HG03103 (cell line): Measurements from ENCODE around the gene METTL17.
"Not testable (repeated sequence)": the region's sequence is repeated elsewhere in the genome, so short reads cannot be mapped to it uniquely, and the experiment has no call there.

Source experiments
- ATAC-seq: cut with Tn5 transposase; IDR thresholded peaks from one replicate; pipeline ENCODE4 v1.9.1; 2021; ENCODE audit warnings: low read depth; ENCODE audit not compliant: unreplicated experiment

METTL17 gene

DNA sequence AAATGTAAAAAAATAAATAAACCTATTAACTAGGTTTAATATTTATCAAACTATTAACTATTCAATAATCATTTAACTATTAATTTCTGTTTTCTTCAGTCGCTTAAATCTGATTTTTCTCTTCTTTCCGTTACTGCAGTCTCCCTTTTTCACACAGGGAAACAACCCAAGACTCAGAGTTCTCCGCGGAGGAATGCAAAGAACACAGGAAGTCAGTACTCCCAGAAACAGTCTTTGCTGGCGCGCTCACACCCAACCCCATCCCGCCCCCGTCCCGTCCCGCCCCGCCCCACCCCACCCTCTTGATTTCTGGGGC is 351 bp upstream of the METTL17 start:
- ATAC-seq, result no peak

DNA sequence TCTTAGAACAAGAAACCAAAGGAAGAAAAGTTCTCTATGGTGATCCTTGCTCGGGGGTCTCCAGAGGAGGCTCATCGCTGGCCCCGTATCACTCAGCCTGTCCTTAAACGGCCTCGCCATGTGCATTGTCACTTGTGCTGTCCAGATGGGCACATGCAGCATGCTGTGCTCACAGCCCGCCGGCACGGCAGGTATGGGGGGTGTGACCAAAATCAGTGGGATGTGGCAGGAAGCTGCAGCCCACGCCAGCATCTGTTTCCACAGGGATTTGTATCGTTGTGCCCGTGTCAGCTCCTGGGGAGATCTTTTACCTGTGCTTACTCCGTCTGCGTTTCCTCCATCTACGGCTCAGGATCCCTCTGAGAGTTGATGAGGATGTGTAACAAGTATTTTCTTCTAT is 6.7 kb downstream of the METTL17 start:
- no peak for ATAC-seq

DNA sequence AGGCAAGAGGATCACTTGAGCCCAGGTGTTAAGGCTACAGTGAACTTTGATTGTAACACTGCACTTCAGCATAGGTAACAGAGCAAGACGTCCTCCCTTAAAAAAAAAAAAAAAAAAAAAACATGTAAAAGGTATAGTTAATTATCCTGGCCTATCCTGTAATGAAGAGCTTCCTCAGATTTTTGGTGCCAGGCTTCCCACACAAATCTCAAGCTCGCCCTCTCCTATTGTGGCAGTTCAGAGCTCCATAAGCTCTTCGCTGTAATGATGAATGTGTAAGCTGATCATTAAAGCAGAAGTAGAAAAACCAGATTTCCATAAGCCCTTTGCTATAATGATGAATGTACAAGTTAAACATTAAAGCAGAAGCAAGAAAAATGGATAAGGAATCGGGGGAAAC is 7.3 kb downstream of the METTL17 start:
- ATAC-seq, result no peak

DNA sequence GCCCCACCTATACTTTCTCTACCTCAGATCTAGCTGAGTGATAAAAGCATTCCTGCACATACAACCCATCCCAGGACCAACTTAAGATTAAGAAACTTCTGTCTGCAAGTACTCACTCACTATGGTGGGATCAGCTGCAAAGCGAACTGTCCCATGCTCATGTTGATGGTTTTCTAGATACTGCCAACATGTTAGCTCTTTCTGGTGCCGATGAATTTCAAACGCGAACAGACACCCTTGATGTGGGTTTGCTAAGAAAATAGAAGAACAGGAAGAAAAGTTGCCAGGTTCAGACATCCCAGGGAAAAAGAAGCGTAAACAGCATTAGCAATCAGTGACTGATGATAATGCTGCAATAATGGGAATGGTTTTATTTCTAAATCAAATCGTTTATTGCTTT is 7.8 kb downstream of the METTL17 start:
- no peak for ATAC-seq

DNA sequence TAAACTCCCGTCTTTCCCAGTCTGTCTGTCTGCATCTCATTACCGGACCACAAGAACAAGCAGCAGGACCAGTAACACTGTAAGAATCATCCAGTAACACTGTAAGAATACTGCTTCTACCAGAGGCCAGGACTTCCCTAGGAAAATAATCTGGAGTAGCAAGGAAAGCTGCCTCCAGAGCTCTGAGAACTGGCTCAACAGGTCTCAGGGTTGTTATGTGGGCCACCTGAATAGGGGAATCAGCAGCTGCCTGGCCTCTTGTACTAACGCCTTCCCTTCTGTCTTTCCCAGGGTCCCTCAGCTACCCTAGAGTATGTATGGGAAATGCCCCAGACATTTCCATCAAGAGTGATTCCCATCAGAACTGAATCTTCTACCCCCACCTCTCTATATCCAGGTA is 8.4 kb downstream of the METTL17 start:
- no peak for ATAC-seq

DNA sequence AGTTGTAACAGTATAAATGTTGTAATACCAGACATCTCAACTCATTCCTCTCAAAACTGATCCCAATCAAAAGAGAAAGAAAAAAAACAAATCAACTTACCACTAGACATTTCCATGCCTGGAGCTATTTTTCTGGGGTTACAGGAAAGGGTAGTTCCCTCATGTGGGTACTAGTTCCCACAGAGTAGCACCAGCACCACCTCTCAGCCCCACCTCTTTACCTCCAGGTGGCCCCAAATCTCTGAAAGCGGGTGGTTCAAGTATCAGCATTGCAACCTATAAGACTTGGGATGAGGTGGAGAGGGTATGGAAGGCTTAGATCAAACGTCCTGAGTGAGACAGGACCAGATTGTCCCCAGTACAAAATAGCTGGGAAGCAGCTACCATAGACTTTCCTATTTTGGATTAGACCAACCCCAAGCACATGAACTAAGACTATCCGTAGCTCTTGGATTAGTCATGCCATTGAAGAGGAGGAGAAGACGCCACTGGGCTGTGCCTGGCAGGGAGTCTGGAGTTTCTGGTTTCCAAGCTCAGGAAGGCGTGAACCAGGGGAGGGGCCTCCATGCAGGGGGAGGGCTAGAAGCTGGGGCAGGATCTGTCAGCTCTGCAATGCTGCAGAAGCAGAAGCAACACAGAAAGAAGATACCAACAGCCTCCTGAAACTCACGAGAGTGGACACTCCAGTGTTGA is 9.0 kb downstream of the METTL17 start, which contains the start of gene SLC39A2:
TSS of gene SLC39A2 (plus strand) at position 620 of the 693 bp plus-strand sequence. CDS start 154 bp downstream, outside the sequence.
- no peak for ATAC-seq

DNA sequence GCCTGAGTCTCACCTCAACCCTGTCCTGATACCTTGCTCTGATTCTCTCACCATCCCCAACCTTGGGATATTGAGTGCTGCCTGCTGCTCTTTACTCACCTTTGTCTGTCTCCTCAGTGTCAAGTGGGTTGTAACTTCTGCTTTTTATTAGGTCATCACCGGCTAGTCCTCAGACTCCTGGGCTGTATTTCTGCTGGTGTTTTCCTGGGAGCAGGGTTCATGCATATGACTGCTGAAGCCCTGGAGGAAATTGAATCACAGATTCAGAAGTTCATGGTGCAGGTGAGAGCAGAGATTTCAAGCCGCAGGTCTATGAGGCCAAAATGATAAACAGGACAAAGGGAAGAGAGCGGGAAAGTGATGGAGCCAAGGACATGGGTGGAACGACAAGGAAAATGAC is 9.8 kb downstream of the METTL17 start:
- ATAC-seq, result no peak

DNA sequence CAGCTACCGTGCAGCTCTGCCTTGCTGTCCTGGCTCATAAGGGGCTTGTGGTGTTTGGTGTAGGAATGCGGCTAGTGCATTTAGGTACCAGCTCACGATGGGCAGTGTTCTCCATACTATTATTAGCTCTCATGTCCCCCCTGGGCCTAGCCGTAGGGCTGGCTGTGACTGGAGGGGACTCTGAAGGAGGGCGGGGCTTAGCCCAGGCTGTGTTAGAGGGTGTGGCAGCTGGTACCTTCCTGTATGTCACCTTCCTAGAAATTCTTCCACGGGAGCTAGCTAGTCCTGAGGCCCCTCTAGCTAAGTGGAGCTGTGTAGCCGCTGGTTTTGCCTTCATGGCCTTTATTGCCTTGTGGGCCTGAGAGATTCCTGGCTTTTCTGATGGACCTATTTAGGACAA is 11.4 kb downstream of the METTL17 start:
- ATAC-seq, result no peak

DNA sequence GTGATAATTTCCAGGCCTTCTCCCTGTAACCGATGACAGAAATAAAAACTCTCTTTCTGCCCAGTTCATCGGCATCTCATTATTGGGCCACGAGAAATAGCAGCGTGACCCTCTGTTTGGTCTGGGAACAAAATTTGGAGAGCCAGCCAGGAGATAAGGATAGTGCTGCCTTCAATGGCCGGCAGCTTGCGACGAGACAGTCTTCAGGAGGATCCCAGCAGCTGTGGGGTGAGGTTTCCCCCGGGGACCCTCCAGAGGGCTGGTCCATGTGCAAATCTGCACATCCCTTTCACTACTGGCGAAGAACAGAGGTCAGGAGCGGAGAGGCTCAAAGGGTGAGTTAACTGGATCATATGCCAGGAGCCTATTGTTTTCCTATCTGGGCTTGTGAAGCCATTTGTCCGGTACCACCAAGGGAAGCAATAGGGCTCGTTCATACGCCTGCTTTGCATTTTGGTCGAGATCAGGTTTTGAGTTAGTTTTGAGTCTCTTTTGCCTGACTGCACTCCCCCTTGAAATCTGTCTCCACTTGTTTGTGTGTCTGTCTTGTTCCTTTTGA is 14.1 kb downstream of the METTL17 start:
- no peak for ATAC-seq

DNA sequence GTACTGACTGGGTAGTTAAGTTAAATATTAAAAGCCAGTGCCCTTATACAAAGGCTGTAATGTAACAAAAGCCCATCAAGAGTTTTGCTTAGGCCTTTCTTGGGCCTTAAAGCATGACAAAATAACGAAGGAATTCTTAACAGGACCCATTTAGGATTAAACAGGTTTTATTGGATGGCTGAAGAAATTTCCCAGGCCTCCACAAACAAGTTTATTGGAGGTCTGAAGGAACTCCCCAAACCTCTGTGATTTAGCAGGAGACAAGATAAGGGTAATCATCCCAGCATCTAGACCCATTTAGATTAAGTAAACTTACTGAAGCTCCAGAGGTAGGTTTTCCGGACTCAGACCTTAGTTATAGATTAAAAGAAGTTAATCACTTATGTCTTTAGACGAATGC is 19.9 kb downstream of the METTL17 start:
- not testable (repeated sequence) for ATAC-seq

DNA sequence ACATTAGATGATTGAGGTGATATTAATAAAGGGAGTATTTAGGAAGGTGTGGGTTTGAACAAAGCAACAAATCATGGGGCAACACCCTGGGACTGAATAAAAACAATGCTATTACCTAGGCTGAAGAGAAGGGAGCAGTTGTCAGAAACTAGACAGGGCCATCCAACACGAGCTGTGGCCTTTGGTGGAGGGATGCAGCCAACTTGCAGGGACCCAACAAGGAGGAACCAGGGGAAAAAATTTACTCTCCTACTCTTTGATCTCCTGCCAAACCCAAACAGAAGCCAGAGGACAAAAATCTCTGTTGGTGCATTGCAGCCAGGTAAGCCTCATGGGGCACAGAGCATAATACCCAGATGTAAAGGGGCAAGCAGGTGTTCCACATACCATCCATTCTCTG is 21.4 kb downstream of the METTL17 start:
- no peak for ATAC-seq

DNA sequence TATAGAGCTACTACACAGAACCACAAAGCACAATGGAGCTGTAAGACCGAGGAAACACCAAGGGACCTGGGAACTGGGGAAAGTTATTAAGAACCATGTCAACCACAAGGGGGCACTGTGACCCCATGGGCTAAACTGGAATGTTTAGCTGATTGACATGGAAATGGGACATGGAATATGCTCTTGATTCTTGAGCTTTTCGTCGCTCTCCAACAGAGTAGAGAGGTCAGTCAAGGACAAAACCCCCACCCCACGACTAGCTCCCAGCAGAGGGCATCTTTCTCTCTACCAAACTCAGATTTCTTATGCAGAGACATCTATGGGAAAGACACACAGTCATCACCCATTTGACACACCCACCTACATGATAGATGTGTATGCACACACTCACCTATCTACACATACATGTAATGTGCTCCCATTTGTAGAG is 25.0 kb downstream of the METTL17 start:
- no peak for ATAC-seq

DNA sequence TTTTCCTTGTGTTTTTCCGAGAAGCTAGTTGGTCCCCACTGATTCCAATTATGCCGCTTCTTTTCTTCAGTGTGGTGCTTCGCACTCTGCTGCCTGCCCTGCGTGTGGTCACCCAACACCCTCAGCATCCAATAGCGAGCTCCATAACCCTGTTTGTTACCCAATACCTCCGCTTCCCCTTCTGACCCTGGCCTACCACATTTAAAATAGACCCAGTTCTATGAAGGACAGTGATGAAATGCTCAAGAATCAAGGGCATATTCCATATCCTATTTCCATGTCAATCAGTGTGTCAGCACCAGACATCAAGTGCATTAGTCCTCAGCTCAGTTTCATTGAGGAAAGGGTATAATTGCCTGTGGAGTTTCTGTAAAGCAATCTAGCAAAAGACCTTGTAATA is 25.5 kb downstream of the METTL17 start:
- ATAC-seq, result no peak

DNA sequence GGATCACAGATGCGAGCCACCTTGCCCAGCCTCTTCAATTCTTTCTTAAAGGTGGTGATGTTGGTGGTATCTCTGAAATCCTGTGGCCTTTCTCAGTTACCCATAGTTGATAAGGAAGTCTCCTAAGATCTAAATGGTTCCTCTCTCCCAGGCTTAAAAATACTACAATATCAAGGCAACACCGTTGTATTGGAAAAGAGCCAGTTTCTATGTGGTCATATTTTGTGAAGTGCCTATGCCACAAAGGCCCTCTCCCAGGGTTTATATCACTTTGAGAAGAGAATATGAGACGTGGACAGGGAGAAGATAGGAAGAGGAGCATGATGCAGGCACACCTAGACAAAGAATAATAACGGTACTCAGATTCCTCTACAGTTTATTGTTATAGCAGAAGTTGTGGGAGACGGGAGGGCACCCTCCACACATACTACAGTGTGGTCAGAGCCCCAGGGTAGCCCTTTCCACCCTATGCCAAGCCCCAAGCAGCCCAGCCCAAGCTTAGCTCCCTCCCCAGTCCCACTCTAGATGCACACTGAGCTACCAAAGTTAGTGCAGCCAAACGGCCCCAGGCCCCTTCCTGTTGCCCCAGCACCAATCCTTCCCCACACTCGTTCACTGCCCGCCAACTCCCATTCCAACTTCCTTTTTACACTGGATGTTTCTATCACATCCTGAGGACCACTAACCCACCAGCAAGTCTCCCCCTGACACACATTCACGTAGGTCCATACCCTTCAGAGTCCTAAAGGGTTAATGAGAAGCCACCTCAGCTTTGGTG is 26.8 kb downstream of the METTL17 start:
- ATAC-seq, result no peak

DNA sequence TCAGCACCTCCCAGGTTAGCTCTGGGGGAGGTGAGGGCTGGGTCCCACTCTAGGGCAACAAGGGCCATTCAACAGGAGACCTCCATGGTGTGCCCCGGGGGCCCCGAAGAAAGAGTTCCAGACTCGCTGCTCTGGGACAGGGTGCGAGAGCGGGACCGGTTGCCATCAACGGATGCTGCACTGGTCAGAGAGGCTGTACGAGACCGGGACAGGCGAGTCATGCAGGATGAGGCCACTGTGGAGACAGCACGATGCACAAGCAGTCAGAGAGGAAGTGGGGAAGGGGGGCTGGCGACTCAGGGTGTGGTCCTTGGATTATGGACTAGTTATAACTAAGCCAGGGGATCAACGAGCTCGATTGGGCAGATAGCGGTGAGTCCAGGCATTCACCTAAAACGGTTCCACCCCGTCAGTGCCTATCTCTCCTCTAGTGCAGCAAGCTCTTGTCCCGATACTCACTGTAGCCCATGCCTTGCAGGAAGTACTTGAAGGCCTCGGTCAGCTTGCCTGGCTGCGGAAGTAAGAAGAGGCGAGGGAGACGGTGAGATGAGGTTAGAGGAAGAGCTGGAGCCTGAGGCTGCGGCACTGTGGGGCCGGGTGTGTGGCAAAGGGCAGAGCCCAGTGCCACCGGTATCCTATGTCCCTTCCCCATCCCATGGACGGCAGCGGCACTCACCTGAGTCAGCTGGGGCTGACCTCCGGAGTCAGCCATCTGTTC is 27.9 kb downstream of the METTL17 start:
- ATAC-seq, result no peak

DNA sequence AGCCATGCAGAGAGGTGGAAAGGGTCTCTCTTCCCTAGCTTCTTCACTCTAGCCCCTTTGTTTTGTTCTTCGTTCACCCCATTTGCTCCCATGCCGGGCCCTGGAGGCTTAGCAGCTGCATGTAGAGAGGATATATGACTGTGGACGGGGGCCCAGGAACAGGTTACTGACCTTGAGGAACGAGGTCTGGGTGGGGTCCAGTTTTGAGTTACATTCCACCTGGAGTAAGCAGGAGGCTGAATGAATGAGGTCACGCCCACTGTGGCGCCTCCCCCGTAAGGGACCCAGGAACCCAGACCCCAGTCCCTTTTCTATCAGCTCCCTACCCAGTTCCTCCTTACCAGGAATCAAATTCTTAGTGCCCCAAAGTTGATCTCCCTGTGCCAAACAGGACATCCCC is 28.5 kb downstream of the METTL17 start:
- no peak for ATAC-seq

DNA sequence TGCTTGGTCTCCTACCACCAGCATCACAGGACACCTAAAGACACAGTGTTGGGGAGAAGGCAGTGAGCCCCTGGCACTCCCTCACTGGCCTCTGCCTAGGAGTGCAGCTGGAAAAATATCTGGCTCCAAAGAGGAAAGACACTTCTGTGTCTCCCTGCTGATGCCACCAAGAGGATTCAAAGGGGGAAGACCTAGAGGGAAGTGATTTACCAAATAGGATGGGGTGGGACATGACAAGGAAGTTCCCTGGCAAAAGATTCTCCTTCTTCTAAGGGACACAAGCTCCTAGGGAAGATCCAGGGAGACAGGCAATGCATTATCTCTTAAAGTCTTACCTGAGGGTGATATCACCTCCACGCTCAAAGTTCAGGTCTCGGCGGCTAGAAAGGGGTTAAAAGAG is 29.0 kb downstream of the METTL17 start:
- no peak for ATAC-seq

DNA sequence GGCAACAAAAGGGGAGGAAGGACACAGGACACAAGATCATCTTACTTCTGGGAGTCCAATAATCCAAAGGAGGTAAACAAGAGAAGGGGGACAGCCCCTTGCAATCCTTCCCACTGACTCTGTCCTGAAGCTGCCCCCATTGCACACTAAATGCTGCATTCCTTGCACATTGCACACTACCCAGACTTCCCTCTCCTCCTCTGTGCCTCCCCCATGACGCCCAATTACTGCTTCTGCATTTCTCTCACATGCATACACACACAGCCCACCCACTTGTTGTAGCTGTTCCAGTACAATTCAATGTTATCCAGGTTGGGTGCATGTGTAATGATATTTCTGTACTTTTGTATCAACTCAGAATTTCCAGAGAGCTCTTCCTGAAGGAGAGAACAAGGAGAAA is 29.6 kb downstream of the METTL17 start:
- no peak for ATAC-seq

DNA sequence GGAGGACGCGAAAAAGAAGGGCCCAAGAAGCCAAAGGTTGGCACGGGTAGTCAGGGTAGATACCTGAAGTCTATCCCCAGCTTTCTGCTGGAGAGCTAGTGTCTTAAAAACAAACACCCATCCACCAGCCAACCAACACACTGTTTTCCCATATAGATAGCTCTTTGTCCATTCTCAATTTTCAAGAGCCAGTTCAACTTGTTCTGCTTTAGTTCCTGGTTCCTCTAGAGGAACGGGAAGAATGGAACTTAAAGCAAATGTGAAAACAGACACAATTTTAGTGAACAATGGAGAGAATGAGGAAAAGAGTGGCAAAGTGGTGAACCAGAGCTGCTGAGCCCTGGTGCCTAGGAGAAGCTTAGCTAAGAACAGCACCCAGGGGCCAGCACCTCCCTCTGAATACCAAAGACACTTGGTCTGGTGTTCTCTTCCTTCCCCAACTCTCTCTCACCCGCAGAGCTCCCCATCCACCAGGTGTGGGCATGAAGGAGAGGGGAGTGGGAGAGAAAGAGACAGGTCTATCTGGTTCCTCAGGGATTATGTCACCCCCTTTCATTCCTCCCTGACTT is 31.3 kb downstream of the METTL17 start:
- no peak for ATAC-seq

DNA sequence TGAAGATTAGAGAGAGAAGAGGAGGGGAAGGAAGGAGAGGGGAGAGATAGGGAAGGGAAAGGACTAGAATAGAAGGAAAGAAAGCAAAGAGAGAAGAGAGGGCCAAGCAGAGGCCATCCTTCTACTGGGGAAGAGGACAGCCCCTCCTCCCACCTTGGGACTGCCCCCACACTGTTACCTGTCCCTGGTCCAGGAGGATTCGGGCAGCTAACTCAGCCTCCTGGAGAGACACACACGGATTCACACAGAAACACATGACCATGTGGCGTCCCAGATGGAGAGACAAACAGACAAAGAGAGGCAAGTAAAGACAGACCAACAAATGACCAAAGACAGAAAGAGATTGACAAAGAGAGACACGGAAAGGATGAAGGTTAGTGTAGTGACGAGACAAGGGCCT is 32.9 kb downstream of the METTL17 start:
- ATAC-seq, result no peak

DNA sequence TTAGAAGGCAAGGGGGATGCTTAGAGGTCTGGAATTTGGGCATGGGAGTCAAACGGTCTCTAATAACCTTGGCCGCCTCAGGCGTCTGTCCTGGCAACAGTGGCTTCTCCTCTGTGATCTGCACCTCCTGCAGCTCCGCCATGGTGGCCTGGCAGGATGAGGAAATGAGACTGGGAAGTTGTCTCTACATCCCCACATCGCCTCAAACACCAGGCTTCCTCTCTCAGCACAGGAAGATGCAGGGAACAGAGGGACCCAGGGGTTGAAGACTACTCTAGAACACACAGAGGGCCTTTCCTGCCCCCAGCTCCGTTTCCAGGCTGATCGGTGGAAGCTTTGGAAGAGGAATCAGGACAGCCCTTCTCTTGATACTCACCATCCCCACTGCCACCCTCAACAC is 33.4 kb downstream of the METTL17 start:
- ATAC-seq, result no peak
